GM12875 (cell line): ENCODE results near the gene SMG9.

ENCODE experiments used
- H3K4me3 ChIP-seq: one replicate; pipeline ENCODE4 v1.5.1; 2011; ENCODE audit warnings: low read depth, low read length, control low read depth
- TF ChIP-seq, protein P1 (sequence below): IDR thresholded peaks from 2 replicates; pipeline ENCODE4 v1.5.1; 2011; ENCODE audit warnings: low read depth, mild to moderate bottlenecking, control low read depth, inconsistent platforms, low read length, moderate library complexity, borderline replicate concordance; ENCODE audit not compliant: insufficient read depth

The SMG9 gene

DNA sequence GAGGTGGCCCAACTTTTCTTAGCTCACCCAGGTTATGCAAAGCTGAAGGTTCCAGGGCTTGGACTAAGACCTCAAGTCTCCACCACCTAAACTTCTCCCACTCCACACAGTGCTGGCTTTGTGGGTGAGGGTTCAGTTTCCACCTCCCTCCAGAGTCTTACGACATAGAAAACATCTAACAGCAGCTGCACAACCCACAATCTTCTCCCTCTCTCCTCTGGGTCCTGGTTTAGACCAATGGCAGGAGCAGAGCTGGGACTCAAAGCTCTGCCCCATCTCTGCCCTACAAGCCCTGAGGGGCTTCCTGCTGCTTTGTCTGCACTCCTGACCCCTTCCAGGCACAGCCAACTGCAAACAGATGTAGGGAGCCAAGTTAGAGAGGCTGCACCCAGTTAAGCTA, 22.9 kb downstream of the SMG9 start:
- TF ChIP-seq, protein P1, sequence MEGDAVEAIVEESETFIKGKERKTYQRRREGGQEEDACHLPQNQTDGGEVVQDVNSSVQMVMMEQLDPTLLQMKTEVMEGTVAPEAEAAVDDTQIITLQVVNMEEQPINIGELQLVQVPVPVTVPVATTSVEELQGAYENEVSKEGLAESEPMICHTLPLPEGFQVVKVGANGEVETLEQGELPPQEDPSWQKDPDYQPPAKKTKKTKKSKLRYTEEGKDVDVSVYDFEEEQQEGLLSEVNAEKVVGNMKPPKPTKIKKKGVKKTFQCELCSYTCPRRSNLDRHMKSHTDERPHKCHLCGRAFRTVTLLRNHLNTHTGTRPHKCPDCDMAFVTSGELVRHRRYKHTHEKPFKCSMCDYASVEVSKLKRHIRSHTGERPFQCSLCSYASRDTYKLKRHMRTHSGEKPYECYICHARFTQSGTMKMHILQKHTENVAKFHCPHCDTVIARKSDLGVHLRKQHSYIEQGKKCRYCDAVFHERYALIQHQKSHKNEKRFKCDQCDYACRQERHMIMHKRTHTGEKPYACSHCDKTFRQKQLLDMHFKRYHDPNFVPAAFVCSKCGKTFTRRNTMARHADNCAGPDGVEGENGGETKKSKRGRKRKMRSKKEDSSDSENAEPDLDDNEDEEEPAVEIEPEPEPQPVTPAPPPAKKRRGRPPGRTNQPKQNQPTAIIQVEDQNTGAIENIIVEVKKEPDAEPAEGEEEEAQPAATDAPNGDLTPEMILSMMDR = no peak

DNA sequence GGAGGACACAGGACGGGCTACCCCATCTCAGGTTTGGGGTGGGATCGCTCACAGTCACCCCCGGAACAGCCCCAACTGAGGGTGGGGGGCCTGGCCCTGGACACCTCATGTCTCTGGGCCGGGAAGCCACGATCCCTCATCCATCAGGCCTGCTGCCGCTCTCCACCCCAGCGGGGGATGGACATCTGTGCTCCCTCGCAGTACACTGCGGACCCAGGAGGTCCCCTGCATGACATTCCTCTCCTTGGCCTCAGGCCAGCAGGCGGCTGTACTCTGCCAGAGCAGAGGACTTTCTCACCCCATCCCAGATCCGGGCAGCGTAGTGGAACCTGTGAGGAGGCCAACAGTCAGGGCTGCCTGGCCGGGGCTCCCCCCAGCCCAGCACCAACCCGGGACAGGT, 23.4 kb downstream of the SMG9 start:
- no peak overlapping the region for H3K4me3 ChIP-seq
- TF ChIP-seq, protein P1 = no peak

More for the DNA sequence above, 22.9 kb downstream of the SMG9 start:
- H3K4me3 ChIP-seq = no peak overlapping the region

DNA sequence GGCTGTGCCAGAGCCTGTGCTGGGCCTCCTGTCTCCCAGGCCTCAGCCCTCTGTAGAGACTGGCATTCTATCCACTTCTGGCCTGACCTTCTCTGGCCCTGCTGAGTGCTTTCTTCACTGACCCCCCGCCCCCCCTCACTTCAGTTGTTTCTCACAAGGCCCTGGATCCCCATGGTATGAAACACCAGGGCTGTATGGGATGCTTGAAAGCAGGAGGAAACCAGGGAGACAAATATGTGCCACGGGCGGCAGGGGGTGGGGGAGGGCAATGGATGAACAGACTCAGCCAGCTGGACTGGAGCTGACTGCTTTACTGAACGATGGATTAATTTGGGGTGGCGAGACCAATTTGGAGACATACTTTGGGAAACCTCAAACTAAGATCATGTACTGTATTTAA, 24.8 kb downstream of the SMG9 start:
- TF ChIP-seq, protein P1 = no peak
- no peak overlapping the region for H3K4me3 ChIP-seq

DNA sequence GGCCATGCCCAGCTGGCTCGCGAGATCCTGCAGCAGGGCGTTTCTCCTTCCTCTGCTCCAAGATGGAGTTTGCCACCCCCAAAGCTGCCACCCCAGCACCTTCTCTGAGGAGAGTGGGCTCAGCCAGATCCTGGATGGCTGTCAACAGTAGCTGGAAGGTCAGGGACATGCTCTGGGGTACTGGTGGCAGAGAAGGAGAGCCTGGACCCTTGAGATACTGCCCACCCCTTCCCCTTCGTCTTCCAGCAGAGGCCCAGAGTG, 27.2 kb downstream of the SMG9 start:
- TF ChIP-seq, protein P1 = no peak
- no peak overlapping the region for H3K4me3 ChIP-seq

DNA sequence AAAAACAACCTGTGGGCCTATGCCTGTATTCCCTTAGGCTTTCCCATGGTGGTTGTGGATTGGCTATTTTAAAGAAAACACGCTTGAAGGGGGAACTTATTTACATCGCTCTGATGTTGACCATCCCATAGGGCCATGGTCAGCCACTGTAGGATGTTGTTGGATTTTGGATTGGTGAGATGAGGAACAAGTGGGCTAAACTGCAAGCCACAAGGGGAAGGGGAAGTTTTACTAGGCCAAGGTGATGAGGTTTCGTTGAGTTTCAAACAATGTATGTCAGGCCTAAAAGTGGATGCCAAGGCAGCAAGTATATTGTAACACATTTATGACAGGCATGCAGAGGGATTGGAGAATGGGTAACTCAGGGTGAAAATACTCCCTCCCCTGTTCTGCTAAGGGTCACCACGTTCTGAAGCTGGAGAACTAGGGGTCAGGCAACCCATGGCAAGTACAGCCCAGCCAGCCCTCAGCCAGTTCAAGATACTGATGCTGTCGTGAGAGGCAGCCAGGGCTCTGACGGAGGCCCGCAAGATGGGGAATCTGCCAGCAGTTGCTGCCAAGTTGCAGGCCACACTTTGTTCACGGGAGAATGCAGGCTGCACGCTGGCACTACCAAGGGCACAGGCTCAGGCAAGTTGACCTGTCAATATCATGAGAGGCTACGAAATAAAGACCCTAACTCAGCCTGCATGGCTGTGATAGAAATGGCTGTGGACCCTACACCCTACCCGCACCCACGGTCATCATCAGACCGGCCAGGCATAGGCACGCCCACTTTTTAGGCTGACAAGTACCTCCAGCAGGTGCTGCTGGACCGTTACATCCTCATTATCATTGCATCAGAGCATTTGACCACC, 27.8 kb downstream of the SMG9 start:
- TF ChIP-seq, protein P1 = no peak
- H3K4me3 ChIP-seq = no peak overlapping the region

DNA sequence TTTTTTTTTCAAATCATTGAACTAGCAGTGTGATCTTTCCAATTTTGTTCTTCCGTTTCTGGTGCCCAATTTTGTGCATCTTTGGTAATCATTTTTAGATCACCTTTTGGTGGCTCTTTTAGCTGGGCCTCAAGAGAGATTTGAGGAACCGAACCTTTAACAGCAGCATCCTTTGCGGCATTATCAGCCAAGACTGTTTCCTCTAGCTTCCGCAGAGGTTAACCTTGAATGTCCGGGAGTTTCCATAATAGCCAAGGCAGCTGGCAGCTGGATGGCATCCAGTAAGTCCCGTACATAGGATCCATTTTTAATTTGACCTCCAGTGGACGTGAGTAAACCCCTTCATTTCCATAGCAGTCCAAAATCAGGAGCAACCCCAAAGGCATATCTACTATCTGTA, 29.3 kb downstream of the SMG9 start:
- no peak overlapping the region for H3K4me3 ChIP-seq
- TF ChIP-seq, protein P1 = no peak

DNA sequence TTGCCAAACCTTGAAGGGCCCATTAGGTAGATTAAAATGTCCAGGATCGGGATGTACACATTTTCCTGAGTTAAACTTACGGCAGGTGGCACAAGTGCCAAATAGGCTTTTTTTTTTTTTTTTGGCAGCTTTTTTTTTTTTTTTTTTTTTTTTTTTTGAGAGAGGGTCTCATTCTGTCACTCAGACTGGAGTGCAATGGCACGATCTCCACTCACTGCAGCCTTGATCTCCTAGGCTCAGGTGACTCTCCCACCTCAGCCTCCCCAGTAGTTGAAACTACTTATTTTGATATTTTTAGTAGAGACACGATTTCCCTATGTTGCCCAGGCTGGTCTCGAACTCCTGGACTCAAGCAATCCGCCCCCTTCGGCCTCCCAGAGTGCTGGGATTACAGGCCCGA, 29.9 kb downstream of the SMG9 start:
- TF ChIP-seq, protein P1 = no peak
- H3K4me3 ChIP-seq = no peak overlapping the region
